GM13977 (cell line): ENCODE data around the gene ADCYAP1R1.

Experiments used
- DNase-seq: peaks from one replicate; pipeline ENCODE4 v3.0.0; 2012; ENCODE audit warnings: low spot score
- in situ Hi-C: fragments of 300-500 bp; cut with MboI; formaldehyde crosslinking; loops from one replicate; pipeline ENCODE4 v1.12.0; 2022; ENCODE audit warnings: low sequenced_read_pairs, low pct_unique_long_range_greater_than_20kb, mixed read lengths, inconsistent platforms; ENCODE audit not compliant: unreplicated experiment
- TF ChIP-seq, protein P1 (sequence below): IDR thresholded peaks from 2 replicates; pipeline ENCODE4 v1.5.1; 2012; ENCODE audit warnings: mild to moderate bottlenecking, control low read depth; ENCODE audit not compliant: insufficient read depth; ENCODE audit errors: extremely low read depth, missing control alignments

ADCYAP1R1 gene

GRCh38 chr7:31052487-31052840 is 356 bp downstream of the ADCYAP1R1 start:
- in situ Hi-C loops = no loop called here
- TF ChIP-seq, protein P1, sequence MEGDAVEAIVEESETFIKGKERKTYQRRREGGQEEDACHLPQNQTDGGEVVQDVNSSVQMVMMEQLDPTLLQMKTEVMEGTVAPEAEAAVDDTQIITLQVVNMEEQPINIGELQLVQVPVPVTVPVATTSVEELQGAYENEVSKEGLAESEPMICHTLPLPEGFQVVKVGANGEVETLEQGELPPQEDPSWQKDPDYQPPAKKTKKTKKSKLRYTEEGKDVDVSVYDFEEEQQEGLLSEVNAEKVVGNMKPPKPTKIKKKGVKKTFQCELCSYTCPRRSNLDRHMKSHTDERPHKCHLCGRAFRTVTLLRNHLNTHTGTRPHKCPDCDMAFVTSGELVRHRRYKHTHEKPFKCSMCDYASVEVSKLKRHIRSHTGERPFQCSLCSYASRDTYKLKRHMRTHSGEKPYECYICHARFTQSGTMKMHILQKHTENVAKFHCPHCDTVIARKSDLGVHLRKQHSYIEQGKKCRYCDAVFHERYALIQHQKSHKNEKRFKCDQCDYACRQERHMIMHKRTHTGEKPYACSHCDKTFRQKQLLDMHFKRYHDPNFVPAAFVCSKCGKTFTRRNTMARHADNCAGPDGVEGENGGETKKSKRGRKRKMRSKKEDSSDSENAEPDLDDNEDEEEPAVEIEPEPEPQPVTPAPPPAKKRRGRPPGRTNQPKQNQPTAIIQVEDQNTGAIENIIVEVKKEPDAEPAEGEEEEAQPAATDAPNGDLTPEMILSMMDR = no peak
- DNase-seq = no peak

GRCh38 chr7:31052841-31053601 is 913 bp downstream of the ADCYAP1R1 start:
- in situ Hi-C loops = no loop called here
- DNase-seq = no peak

GRCh38 chr7:31053986-31054385 is 1.9 kb downstream of the ADCYAP1R1 start:
- TF ChIP-seq, protein P1 = no peak
- DNase-seq = no peak
- in situ Hi-C loops = no loop called here

More at GRCh38 chr7:31052841-31053601, 913 bp downstream of the ADCYAP1R1 start:
- TF ChIP-seq, protein P1 = no peak

DNA sequence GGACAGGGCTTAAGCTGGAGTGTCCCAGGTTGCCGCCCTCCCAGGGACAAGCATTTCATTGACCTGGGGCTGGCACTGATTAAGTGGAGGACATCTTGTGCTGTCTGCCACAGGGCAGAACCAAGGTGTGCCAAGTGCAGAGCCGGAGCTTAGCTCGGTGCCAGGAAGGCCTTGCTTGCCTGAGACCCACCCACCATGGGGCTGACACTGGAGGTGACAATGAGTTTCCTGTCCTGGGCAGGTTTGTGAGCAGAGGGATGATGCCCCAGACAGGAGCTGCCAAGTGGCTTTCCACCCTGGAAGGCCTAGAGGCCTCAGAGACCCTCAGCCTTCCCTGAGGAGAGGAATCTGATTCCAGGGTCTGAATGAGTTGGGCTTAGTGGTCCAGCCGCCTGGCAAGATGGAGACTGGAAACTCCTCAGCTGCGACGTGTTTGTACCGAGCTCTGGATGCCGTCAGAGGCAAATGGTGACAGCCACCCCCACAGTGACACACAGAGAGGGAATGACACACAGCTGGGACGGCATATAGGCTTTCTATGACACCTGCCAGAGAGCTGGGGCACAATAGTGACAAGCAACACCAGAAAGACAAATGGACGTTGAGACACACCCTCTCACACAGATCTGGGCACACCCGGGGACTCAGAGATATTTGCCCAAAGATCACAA is 2.6 kb downstream of the ADCYAP1R1 start:
- in situ Hi-C loops = no loop called here
- TF ChIP-seq, protein P1 = no peak
- no peak for DNase-seq

DNA sequence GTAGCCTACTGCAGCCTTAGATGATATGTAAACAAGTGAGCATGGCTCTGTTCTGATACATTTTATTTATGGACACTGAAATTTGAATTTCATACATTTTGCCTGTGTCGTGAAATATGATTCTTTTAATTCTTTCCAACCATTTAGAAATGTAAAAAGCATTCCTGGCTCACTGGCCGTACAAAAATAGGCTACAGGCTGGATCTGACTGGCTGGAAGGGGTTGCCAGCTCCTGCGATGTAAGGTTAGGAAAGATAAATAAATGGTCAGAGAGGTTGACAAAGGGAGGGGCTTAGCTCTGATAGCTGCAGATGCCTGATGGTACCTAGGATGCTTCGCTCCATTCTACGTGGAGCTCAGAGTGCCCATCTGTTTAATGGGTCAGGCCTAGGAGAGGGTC is 3.4 kb downstream of the ADCYAP1R1 start:
- in situ Hi-C loops = no loop called here
- DNase-seq = no peak

DNA sequence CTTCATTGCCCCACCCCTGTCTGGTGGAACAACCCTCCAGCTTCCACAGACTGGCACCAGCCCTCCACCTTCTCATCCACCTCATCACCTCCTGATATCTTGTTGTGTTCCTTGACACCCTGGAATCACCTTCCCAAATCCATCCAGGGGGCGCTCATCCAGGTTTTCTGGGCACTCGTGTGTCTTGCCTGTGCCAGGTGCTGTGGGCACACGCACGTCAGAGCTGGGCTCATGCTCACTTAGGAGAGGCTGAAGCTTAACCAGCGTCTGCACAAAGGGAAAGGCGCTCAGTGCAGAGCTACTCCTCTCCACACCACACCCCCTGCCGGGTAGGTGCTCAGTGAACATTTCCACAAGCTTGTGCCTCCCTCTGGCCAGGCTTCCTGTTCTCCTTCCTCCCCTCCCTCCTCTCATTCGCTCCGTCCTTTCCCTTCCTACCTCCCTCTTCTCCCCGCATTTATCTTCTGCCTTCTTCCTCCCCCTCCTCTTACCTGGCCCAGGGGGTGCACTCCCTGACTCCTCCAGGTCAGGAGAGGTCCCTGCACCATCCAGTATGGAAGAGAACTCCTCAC is 4.8 kb downstream of the ADCYAP1R1 start:
- TF ChIP-seq, protein P1 = no peak
- in situ Hi-C loops = no loop called here
- DNase-seq = no peak

More for the DNA sequence above, 3.4 kb downstream of the ADCYAP1R1 start:
- TF ChIP-seq, protein P1 = no peak
